MCF 10A (cell line): Measurements from ENCODE around the gene ASCL3. TPM values are rescaled to one million over a fixed set of nuclear protein-coding genes. Genes with fewer than 3 reads are reported as not detected.
A peak's percentile ranks its signal among the peaks of the same experiment; 100 is the strongest.

Experiments used
- BruUV-seq: library from RNA; stranded (reverse); fragments of 400-500 nt; replicated peaks from 2 replicates; lab custom pipeline; 2021; lab: Mats Ljungman, UMichigan
- CTCF ChIA-PET: fragments of 300-600 bp; sonication (Branson Sonifier 250); formaldehyde crosslinking; extraction: SDS; loops from one replicate; lab custom pipeline; 2021; ENCODE audit warnings: antibody characterized with exemption, inconsistent platforms; lab: Yijun Ruan, JAX
- POLR2A ChIA-PET: fragments of 300-600, 350-650 bp; sonication (Branson Sonifier 250); formaldehyde crosslinking; extraction: SDS; loops from one replicate; lab custom pipeline; 2020; ENCODE audit warnings: antibody characterized with exemption, inconsistent platforms; lab: Yijun Ruan, JAX
- DNase-seq: peaks from one replicate; pipeline ENCODE4 v3.0.0-alpha.2; 2018; ENCODE audit not compliant: unreplicated experiment
- H3K27ac Mint-ChIP-seq: one replicate; pipeline ENCODE4 v1.8.0; 2022; ENCODE audit warnings: mild to moderate bottlenecking, low read depth, mixed read lengths; ENCODE audit not compliant: unreplicated experiment
- H3K27me3 Mint-ChIP-seq: one replicate; pipeline ENCODE4 v1.8.0; 2022; ENCODE audit warnings: mixed read lengths; ENCODE audit not compliant: insufficient read depth, unreplicated experiment
- H3K36me3 Mint-ChIP-seq: one replicate; pipeline ENCODE4 v1.8.0; 2022; ENCODE audit warnings: mild to moderate bottlenecking, moderate library complexity, mixed read lengths; ENCODE audit not compliant: insufficient read depth, unreplicated experiment
- H3K4me1 Mint-ChIP-seq: one replicate; pipeline ENCODE4 v1.8.0; 2022; ENCODE audit warnings: mixed read lengths; ENCODE audit not compliant: insufficient read depth, unreplicated experiment
- H3K4me3 Mint-ChIP-seq: one replicate; pipeline ENCODE4 v1.8.0; 2022; ENCODE audit warnings: mild to moderate bottlenecking, moderate library complexity, mixed read lengths; ENCODE audit not compliant: unreplicated experiment
- H3K9me3 Mint-ChIP-seq: one replicate; pipeline ENCODE4 v1.8.0; 2022; ENCODE audit warnings: mixed read lengths; ENCODE audit not compliant: unreplicated experiment
- intact Hi-C: fragments of 100-400 bp; cut with micrococcal nuclease; formaldehyde crosslinking; loops from 2 replicates; pipeline ENCODE4 v1.14.1; 2022
- total RNA-seq: library from RNA; stranded (reverse); gene quantifications from 2 replicates; pipeline ENCODE4 v1.2.3, GENCODE V29; 2022
- TF ChIP-seq, protein P1 (sequence below): fragments of 200-600 bp; IDR thresholded peaks from one replicate; pipeline ENCODE4 v1.8.0; 2022; ENCODE audit warnings: antibody characterized with exemption, mild to moderate bottlenecking; ENCODE audit not compliant: unreplicated experiment

ASCL3 gene
- total RNA-seq, 1 experiment from 2014 or later, result not detected

DNA sequence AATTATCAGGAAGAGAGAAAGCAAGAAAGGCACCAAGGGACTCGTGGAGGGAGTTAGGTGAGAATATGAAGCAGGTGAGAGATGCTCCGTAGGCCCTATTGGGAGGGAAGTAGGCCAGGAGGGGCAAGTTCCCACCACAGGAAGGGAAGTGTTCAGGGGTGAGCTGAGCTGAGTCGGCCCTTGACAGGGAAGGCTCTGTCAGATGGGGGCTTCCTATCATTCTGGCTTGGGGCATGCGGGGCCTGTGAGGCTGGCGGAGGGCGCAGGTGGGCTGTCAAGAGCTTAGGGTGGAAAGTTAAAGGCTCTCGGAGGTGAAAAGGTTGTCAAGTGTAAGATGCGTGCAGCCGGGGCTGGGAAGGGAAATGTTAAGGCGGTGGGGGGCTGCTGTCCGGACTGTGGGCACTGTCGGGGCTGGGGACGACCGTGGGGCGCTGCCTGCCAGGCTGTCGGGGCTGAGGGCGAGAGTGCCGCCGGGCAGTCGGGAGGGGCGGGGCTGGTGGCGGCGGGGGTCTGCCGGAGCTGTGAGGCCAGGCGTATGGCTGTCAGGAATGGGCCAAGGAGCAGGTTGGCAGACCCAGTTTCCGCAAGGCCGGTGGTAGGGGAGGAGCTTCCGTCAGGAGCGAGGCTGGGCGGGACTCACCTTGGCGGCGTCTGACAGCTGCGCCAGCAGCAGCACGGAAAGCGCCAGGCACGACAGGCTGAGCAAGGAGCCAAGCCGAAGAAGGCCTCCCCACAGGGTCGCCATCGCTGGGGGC, 20.9 kb upstream of the ASCL3 start:
- Mint-ChIP-seq H3K4me1 (peaks cover 20% of the 10 kb centered on the region), H3K27ac (peak overlapping the region; percentile 72), H3K27me3 (no peaks in the 10 kb centered on the region), H3K4me3 (peak overlapping the region; percentile 85), H3K36me3 (peaks cover 10% of the 10 kb centered on the region), H3K9me3 (no peaks in the 10 kb centered on the region)
- ChIA-PET POLR2A (interaction anchor here (0.7 to 3.0 kb wide), 40 partner anchors 8 to 1845 kb away, joined by 3 to 34 read pairs (median 4); partner anchors contain the start of genes AKIP1, CTR9, DENND5A and EIF4G2), CTCF (interaction anchor here (0.5 to 2.6 kb wide), 13 partner anchors 46 to 965 kb away, joined by 3 to 20 read pairs (median 3); a partner anchor contains a TSS)
- peak; percentile 83 for DNase-seq
- TF ChIP-seq, protein P1, sequence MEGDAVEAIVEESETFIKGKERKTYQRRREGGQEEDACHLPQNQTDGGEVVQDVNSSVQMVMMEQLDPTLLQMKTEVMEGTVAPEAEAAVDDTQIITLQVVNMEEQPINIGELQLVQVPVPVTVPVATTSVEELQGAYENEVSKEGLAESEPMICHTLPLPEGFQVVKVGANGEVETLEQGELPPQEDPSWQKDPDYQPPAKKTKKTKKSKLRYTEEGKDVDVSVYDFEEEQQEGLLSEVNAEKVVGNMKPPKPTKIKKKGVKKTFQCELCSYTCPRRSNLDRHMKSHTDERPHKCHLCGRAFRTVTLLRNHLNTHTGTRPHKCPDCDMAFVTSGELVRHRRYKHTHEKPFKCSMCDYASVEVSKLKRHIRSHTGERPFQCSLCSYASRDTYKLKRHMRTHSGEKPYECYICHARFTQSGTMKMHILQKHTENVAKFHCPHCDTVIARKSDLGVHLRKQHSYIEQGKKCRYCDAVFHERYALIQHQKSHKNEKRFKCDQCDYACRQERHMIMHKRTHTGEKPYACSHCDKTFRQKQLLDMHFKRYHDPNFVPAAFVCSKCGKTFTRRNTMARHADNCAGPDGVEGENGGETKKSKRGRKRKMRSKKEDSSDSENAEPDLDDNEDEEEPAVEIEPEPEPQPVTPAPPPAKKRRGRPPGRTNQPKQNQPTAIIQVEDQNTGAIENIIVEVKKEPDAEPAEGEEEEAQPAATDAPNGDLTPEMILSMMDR, result no peak
- intact Hi-C loops, result loop anchor here (1.0 kb wide), 2 partner anchors 174 to 543 kb away; no protein-coding TSS in a partner anchor
- BruUV-seq, result no TSS peak

GRCh38 chr11:8962841-8963240, 20.0 kb upstream of the ASCL3 start:
- BruUV-seq, result TSS peak; percentile 22

DNA sequence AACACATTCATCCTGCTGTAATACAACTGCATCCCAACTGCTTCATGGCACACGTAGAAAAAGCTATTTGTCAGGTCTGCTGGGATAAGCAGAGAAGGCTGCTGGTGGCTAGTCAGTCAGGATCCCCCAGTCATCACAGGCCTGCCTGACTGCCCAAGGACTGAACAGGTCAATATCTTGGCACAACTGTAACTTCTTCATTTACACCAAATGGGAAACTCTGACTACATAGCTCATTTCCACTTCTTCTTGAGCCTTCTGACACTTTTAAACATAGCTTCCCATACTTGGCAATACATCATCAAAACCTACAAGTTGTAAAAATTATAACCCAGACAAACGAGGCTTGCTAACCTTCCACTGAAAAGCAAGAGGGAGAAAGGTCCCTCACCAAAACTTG, 18.6 kb upstream of the ASCL3 start:
- no peak overlapping the region for H3K27ac Mint-ChIP-seq
- TF ChIP-seq, protein P1, result no peak
- no peaks in the 10 kb centered on the region for H3K27me3 Mint-ChIP-seq
- DNase-seq, result no peak
- H3K4me3 Mint-ChIP-seq, result no peak overlapping the region
- peaks cover 10% of the 10 kb centered on the region for H3K36me3 Mint-ChIP-seq
- ChIA-PET CTCF (interaction anchor here (0.6 to 8.4 kb wide), 13 partner anchors 11 to 859 kb away, joined by 3 to 155 read pairs (median 4); partner anchors contain the start of genes AKIP1 and TRIM66), POLR2A (interaction anchor here (0.6 to 3.4 kb wide), 8 partner anchors 44 to 423 kb away, joined by 3 to 36 read pairs (median 5); partner anchors contain the start of genes IPO7, RPL27A and TRIM66)
- intact Hi-C loops, result no loop called here
- no TSS peak for BruUV-seq
- H3K9me3 Mint-ChIP-seq, result no peaks in the 10 kb centered on the region
- peaks cover 20% of the 10 kb centered on the region for H3K4me1 Mint-ChIP-seq

More at GRCh38 chr11:8962841-8963240, 20.0 kb upstream of the ASCL3 start:
- Mint-ChIP-seq H3K4me1 (peaks cover 20% of the 10 kb centered on the region), H3K4me3 (peak overlapping the region; percentile 85), H3K9me3 (no peaks in the 10 kb centered on the region), H3K36me3 (peaks cover 10% of the 10 kb centered on the region), H3K27me3 (no peaks in the 10 kb centered on the region), H3K27ac (peak overlapping the region; percentile 72)
- no peak for DNase-seq
- intact Hi-C loops, result no loop called here
- ChIA-PET POLR2A (interaction anchor here (0.7 to 3.0 kb wide), 17 partner anchors 8 to 734 kb away, joined by 3 to 34 read pairs (median 4); partner anchors contain the start of genes AKIP1, DENND5A, RPL27A and TRIM66), CTCF (interaction anchor here (0.5 to 2.6 kb wide), 6 partner anchors 45 to 530 kb away, joined by 4 to 20 read pairs (median 6); no protein-coding TSS in a partner anchor)
- TF ChIP-seq, protein P1, result no peak
